Hepatocyte (in vitro differentiated cells): Measurements from ENCODE around the gene CFAP69.

Source experiments
- EZH2 ChIP-seq: fragments of 200-600 bp; sonication (generic); IDR thresholded peaks from 2 replicates; pipeline ENCODE4 v1.6.1; 2016; ENCODE audit warnings: antibody characterized with exemption, mild to moderate bottlenecking, borderline replicate concordance
- EZH2phosphoT487 ChIP-seq: fragments of 200-600 bp; sonication (generic); IDR thresholded peaks from one replicate; pipeline ENCODE4 v1.6.1; 2018; ENCODE audit warnings: antibody characterized with exemption, mild to moderate bottlenecking, low read depth, moderate library complexity; ENCODE audit not compliant: unreplicated experiment, severe bottlenecking
- TF ChIP-seq, protein P1 (sequence below): fragments of 200-600 bp; sonication (generic); IDR thresholded peaks from 2 replicates; pipeline ENCODE4 v1.5.1; 2016; ENCODE audit warnings: antibody characterized with exemption, mild to moderate bottlenecking; ENCODE audit not compliant: poor library complexity

DNA sequence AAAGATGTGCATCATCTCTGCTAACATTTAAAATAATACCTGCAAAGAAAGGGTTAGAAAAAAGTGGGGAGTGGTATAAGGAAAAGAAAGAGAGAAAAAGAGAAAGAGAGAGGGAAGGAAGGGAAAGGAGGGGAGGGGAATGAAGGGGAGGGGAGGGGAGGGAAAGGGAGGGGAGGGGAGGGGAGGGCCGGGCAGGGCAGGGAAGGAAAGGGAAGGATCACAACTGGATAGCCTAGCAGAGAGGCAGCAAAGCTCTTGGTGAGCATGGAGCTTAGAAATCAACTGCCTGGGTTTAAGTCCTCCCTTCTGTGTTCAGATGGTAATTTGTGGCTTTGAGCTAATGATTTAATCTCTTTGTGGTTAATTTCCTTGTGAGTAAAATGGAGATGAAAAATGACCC is 81.5 kb downstream of the CFAP69 start:
- TF ChIP-seq EZH2phosphoT487 = no peak
- TF ChIP-seq, protein P1, sequence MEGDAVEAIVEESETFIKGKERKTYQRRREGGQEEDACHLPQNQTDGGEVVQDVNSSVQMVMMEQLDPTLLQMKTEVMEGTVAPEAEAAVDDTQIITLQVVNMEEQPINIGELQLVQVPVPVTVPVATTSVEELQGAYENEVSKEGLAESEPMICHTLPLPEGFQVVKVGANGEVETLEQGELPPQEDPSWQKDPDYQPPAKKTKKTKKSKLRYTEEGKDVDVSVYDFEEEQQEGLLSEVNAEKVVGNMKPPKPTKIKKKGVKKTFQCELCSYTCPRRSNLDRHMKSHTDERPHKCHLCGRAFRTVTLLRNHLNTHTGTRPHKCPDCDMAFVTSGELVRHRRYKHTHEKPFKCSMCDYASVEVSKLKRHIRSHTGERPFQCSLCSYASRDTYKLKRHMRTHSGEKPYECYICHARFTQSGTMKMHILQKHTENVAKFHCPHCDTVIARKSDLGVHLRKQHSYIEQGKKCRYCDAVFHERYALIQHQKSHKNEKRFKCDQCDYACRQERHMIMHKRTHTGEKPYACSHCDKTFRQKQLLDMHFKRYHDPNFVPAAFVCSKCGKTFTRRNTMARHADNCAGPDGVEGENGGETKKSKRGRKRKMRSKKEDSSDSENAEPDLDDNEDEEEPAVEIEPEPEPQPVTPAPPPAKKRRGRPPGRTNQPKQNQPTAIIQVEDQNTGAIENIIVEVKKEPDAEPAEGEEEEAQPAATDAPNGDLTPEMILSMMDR = no peak
- no peak for TF ChIP-seq EZH2
